ENCODE results near the gene LBH.
A peak's percentile ranks its signal among the peaks of the same experiment; 100 is the strongest.

The LBH gene

DNA sequence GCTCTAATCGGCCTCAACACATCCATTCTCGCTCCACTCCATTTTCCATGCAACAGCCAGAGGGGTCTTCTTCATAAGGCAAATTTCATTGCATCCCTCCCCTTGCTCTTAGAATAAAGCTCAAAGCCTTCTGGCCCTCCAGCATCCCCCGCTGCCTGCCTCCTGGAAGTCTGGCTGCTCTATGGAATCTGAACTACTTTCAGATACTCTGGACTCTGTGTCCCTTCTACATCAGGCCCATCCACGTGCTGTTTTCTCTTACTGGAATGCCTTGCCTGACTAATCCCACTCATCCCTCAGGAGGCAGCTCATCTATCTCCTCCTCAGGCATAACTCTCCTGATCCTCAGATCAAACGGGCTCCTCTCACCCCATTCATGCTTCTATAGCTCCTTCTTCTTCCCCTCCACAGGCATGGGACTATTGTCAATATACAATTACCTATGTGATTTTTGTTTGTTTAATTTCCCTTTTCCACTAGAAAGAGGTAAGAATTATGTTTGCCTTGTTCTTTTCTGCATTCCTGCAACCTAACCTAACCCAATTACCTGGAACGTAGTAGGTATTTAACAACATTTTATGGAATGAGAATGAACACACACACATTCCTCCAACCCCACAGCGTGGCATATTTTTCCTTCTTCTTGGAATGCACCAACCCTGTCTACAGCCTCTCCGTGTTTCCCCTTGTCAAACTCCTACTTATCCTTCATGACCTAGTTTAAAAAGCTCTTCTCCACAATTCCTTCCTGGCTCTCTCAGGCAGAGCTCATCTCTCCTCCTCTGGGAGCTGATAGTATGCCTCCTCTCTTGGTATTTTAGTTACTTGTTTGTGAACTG, 49.5 kb downstream of the LBH start:
- H3K4me1 ChIP-seq (ENCODE audit: control insufficient read depth, low read depth, low read length): no peaks in the 10 kb centered on the region
- DNase-seq: no peak
- H3K27me3 ChIP-seq (ENCODE audit: insufficient read depth, low read length, poor library complexity): no peaks in the 10 kb centered on the region
- H2BK5ac ChIP-seq (ENCODE audit: low read length): no peak overlapping the region
- H3K4ac ChIP-seq (ENCODE audit: low read depth, low read length): no peak overlapping the region
- H4K5ac ChIP-seq (ENCODE audit: low read length): no peak overlapping the region
- H3K27ac ChIP-seq (ENCODE audit: low read depth, low read length): no peak overlapping the region
- no peak overlapping the region for H3K4me3 ChIP-seq (ENCODE audit: low read length)
- H3K9ac ChIP-seq (ENCODE audit: low read length): no peak overlapping the region
- no peak overlapping the region for H3K18ac ChIP-seq (ENCODE audit: low read length)
- no peak overlapping the region for H3K23ac ChIP-seq (ENCODE audit: low read length)
- no peak overlapping the region for H2BK120ac ChIP-seq (ENCODE audit: low read depth, low read length)
- no CpG with 5 or more reads among the region's 8 CpGs for WGBS (ENCODE audit: extremely low coverage, insufficient coverage, low lambda C conversion rate)
- H4K8ac ChIP-seq (ENCODE audit: low read depth, low read length): no peak overlapping the region
- H3K79me1 ChIP-seq (ENCODE audit: low read length): no peaks in the 10 kb centered on the region
- H2BK15ac ChIP-seq (replicated peaks; ENCODE audit: low read depth): no peak overlapping the region
- H3K36me3 ChIP-seq (ENCODE audit: control insufficient read depth, insufficient read depth, low read length): no peaks in the 10 kb centered on the region
- no peak overlapping the region for H2AK5ac ChIP-seq (ENCODE audit: low read length)
- no peak overlapping the region for H3K4me2 ChIP-seq (ENCODE audit: low read length)
- H3K56ac ChIP-seq (ENCODE audit: low read length): no peak overlapping the region
- H3K79me2 ChIP-seq (ENCODE audit: control insufficient read depth, insufficient read depth, low read length): no peaks in the 10 kb centered on the region

DNA sequence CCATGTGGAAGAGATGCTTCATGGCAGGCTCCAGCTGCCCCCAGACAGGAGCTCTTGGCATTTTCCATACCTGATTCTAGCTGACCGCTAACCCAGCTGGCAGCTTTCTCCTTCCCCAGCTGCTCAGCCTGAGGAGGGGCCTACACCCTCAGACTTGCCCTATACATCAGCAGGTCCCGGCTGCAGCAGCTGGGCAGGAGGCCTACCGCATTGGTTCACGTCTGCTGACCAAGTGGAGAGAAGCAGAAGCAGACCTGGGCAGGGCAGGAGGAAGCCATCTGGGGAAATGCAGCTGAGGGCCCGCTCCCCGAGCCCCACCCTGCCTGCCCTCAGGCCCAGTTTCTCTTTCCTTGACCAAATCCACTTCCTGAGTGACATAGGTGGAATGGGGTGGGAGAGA, 50.7 kb downstream of the LBH start:
- Histone ChIP-seq H3K27me3 (ENCODE audit: insufficient read depth, low read length, poor library complexity) (no peaks in the 10 kb centered on the region), H2BK5ac (ENCODE audit: low read length) (no peak overlapping the region), H2BK15ac (replicated peaks; ENCODE audit: low read depth) (no peak overlapping the region), H2BK120ac (ENCODE audit: low read depth, low read length) (no peak overlapping the region), H3K9ac (ENCODE audit: low read length) (no peak overlapping the region), H3K56ac (ENCODE audit: low read length) (no peak overlapping the region), H3K4me1 (ENCODE audit: control insufficient read depth, low read depth, low read length) (no peaks in the 10 kb centered on the region), H2AK5ac (ENCODE audit: low read length) (peak overlapping the region; percentile 40), H3K36me3 (ENCODE audit: control insufficient read depth, insufficient read depth, low read length) (no peaks in the 10 kb centered on the region), H3K23ac (ENCODE audit: low read length) (no peak overlapping the region), H3K79me2 (ENCODE audit: control insufficient read depth, insufficient read depth, low read length) (no peaks in the 10 kb centered on the region), H3K4ac (ENCODE audit: low read depth, low read length) (no peak overlapping the region), H3K18ac (ENCODE audit: low read length) (no peak overlapping the region), H4K8ac (ENCODE audit: low read depth, low read length) (no peak overlapping the region), H3K4me3 (ENCODE audit: low read length) (no peak overlapping the region), H4K5ac (ENCODE audit: low read length) (no peak overlapping the region), H3K79me1 (ENCODE audit: low read length) (no peaks in the 10 kb centered on the region), H3K4me2 (ENCODE audit: low read length) (no peak overlapping the region), H3K27ac (ENCODE audit: low read depth, low read length) (no peak overlapping the region)
- DNase-seq: no peak
- no CpG with 5 or more reads among the region's 6 CpGs for WGBS (ENCODE audit: extremely low coverage, insufficient coverage, low lambda C conversion rate)

- DNase-seq: no peak
- WGBS (ENCODE audit: extremely low coverage, insufficient coverage, low lambda C conversion rate): no CpG with 5 or more reads among the region's 4 CpGs
- H2BK15ac ChIP-seq (replicated peaks; ENCODE audit: low read depth): no peak overlapping the region
These were observed 51.4 kb downstream of the LBH start for GRCh38 chr2:30282721-30283120.

DNA sequence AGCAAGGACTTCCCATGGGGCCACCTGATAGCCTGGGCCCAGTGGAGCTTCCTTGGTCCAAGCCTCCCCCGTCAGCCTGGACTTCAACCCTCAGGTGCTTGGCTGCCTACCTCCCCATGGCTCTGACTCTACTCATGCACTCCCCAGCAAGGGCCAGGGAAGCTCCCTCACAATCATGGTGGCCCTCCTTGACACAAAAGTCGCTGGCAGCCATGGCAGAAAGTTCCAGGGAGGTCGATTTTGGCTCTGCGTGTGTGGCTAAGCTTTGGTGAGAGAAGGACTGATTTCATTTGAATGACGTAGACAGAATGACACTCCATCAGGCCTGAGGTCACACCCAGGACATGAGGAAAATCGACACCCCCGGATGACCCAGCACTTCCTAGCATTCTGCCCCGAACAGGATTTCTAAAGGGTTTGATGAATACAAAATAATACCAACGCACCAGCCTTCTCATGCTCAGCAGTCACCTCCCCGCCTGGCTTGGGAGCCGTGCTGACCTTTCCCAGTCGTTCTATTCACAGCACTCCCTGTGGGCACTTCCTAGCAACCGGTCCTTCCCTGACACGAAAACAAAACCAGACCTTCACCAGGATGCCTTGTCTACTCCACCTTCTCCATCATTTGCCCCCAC, 52.7 kb downstream of the LBH start:
- Histone ChIP-seq H2BK15ac (replicated peaks; ENCODE audit: low read depth) (no peak overlapping the region), H3K4me2 (ENCODE audit: low read length) (no peak overlapping the region), H3K36me3 (ENCODE audit: control insufficient read depth, insufficient read depth, low read length) (no peaks in the 10 kb centered on the region), H2BK120ac (ENCODE audit: low read depth, low read length) (no peak overlapping the region), H4K5ac (ENCODE audit: low read length) (no peak overlapping the region), H3K18ac (ENCODE audit: low read length) (peak overlapping the region; percentile 6), H3K4ac (ENCODE audit: low read depth, low read length) (peak overlapping the region; percentile 17), H2BK5ac (ENCODE audit: low read length) (no peak overlapping the region), H3K79me1 (ENCODE audit: low read length) (no peaks in the 10 kb centered on the region), H3K23ac (ENCODE audit: low read length) (no peak overlapping the region), H3K27ac (ENCODE audit: low read depth, low read length) (no peak overlapping the region), H3K4me1 (ENCODE audit: control insufficient read depth, low read depth, low read length) (peaks cover 6% of the 10 kb centered on the region), H4K8ac (ENCODE audit: low read depth, low read length) (no peak overlapping the region), H3K27me3 (ENCODE audit: insufficient read depth, low read length, poor library complexity) (no peaks in the 10 kb centered on the region), H3K9ac (ENCODE audit: low read length) (no peak overlapping the region), H3K4me3 (ENCODE audit: low read length) (no peak overlapping the region), H2AK5ac (ENCODE audit: low read length) (peak overlapping the region; percentile 66), H3K79me2 (ENCODE audit: control insufficient read depth, insufficient read depth, low read length) (no peaks in the 10 kb centered on the region), H3K56ac (ENCODE audit: low read length) (peak overlapping the region; percentile 62)
- no CpG with 5 or more reads among the region's 14 CpGs for WGBS (ENCODE audit: extremely low coverage, insufficient coverage, low lambda C conversion rate)
- DNase-seq: no peak

More at GRCh38 chr2:30282721-30283120, 51.4 kb downstream of the LBH start:
- Histone ChIP-seq H2BK120ac (ENCODE audit: low read depth, low read length) (no peak overlapping the region), H3K36me3 (ENCODE audit: control insufficient read depth, insufficient read depth, low read length) (no peaks in the 10 kb centered on the region), H3K23ac (ENCODE audit: low read length) (no peak overlapping the region), H3K4me3 (ENCODE audit: low read length) (no peak overlapping the region), H3K27me3 (ENCODE audit: insufficient read depth, low read length, poor library complexity) (no peaks in the 10 kb centered on the region), H3K79me1 (ENCODE audit: low read length) (no peaks in the 10 kb centered on the region), H2BK5ac (ENCODE audit: low read length) (no peak overlapping the region), H3K79me2 (ENCODE audit: control insufficient read depth, insufficient read depth, low read length) (no peaks in the 10 kb centered on the region), H3K27ac (ENCODE audit: low read depth, low read length) (no peak overlapping the region), H3K4ac (ENCODE audit: low read depth, low read length) (no peak overlapping the region), H4K8ac (ENCODE audit: low read depth, low read length) (no peak overlapping the region), H4K5ac (ENCODE audit: low read length) (no peak overlapping the region), H3K18ac (ENCODE audit: low read length) (no peak overlapping the region), H3K56ac (ENCODE audit: low read length) (no peak overlapping the region), H3K9ac (ENCODE audit: low read length) (no peak overlapping the region), H3K4me2 (ENCODE audit: low read length) (no peak overlapping the region), H2AK5ac (ENCODE audit: low read length) (peak overlapping the region; percentile 82), H3K4me1 (ENCODE audit: control insufficient read depth, low read depth, low read length) (no peaks in the 10 kb centered on the region)

- Histone ChIP-seq H3K36me3 (ENCODE audit: control insufficient read depth, insufficient read depth, low read length) (no peaks in the 10 kb centered on the region), H4K8ac (ENCODE audit: low read depth, low read length) (no peak overlapping the region), H2AK5ac (ENCODE audit: low read length) (no peak overlapping the region), H4K5ac (ENCODE audit: low read length) (no peak overlapping the region), H2BK5ac (ENCODE audit: low read length) (no peak overlapping the region), H3K79me2 (ENCODE audit: control insufficient read depth, insufficient read depth, low read length) (no peaks in the 10 kb centered on the region), H3K4me1 (ENCODE audit: control insufficient read depth, low read depth, low read length) (peaks cover 12% of the 10 kb centered on the region), H3K27ac (ENCODE audit: low read depth, low read length) (no peak overlapping the region), H2BK15ac (replicated peaks; ENCODE audit: low read depth) (no peak overlapping the region), H3K4ac (ENCODE audit: low read depth, low read length) (no peak overlapping the region), H3K23ac (ENCODE audit: low read length) (no peak overlapping the region), H3K79me1 (ENCODE audit: low read length) (no peaks in the 10 kb centered on the region), H3K27me3 (ENCODE audit: insufficient read depth, low read length, poor library complexity) (no peaks in the 10 kb centered on the region), H3K18ac (ENCODE audit: low read length) (no peak overlapping the region), H3K4me3 (ENCODE audit: low read length) (no peak overlapping the region), H2BK120ac (ENCODE audit: low read depth, low read length) (no peak overlapping the region), H3K9ac (ENCODE audit: low read length) (no peak overlapping the region), H3K4me2 (ENCODE audit: low read length) (no peak overlapping the region), H3K56ac (ENCODE audit: low read length) (no peak overlapping the region)
- WGBS (ENCODE audit: extremely low coverage, insufficient coverage, low lambda C conversion rate): no CpG with 5 or more reads among the region's 3 CpGs
- DNase-seq: no peak
These were observed 54.4 kb downstream of the LBH start for GRCh38 chr2:30285758-30286157.
